ENCODE measurements around the gene SLC24A5.

DNA sequence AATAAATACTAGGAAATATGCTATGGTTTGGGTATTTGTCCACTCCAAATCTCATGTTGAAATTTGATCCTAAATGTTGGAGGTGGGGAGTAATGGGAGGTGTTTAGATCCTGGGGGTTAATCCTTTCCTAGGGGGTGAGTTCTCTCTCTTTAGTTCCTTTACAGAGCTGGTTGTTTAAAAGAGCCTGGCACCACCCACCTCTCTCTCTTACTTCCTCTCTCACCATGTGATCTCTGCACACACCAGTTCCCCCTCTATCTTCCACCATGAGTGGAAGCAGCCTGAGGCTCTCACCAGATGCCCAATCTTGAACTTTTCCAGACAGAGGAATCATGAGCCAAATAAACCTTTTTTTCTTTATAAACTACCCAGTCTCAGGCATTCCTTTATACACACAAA, 10.5 kb downstream of the SLC24A5 start:
- TF ChIP-seq, protein P1, sequence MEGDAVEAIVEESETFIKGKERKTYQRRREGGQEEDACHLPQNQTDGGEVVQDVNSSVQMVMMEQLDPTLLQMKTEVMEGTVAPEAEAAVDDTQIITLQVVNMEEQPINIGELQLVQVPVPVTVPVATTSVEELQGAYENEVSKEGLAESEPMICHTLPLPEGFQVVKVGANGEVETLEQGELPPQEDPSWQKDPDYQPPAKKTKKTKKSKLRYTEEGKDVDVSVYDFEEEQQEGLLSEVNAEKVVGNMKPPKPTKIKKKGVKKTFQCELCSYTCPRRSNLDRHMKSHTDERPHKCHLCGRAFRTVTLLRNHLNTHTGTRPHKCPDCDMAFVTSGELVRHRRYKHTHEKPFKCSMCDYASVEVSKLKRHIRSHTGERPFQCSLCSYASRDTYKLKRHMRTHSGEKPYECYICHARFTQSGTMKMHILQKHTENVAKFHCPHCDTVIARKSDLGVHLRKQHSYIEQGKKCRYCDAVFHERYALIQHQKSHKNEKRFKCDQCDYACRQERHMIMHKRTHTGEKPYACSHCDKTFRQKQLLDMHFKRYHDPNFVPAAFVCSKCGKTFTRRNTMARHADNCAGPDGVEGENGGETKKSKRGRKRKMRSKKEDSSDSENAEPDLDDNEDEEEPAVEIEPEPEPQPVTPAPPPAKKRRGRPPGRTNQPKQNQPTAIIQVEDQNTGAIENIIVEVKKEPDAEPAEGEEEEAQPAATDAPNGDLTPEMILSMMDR (IDR thresholded peaks at IDR 0.05), result no peak
- TF ChIP-seq, protein P2, sequence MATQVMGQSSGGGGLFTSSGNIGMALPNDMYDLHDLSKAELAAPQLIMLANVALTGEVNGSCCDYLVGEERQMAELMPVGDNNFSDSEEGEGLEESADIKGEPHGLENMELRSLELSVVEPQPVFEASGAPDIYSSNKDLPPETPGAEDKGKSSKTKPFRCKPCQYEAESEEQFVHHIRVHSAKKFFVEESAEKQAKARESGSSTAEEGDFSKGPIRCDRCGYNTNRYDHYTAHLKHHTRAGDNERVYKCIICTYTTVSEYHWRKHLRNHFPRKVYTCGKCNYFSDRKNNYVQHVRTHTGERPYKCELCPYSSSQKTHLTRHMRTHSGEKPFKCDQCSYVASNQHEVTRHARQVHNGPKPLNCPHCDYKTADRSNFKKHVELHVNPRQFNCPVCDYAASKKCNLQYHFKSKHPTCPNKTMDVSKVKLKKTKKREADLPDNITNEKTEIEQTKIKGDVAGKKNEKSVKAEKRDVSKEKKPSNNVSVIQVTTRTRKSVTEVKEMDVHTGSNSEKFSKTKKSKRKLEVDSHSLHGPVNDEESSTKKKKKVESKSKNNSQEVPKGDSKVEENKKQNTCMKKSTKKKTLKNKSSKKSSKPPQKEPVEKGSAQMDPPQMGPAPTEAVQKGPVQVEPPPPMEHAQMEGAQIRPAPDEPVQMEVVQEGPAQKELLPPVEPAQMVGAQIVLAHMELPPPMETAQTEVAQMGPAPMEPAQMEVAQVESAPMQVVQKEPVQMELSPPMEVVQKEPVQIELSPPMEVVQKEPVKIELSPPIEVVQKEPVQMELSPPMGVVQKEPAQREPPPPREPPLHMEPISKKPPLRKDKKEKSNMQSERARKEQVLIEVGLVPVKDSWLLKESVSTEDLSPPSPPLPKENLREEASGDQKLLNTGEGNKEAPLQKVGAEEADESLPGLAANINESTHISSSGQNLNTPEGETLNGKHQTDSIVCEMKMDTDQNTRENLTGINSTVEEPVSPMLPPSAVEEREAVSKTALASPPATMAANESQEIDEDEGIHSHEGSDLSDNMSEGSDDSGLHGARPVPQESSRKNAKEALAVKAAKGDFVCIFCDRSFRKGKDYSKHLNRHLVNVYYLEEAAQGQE (IDR thresholded peaks at IDR 0.05; ENCODE audit: insufficient read depth in 1 of 2, low read depth in 2 of 2, low read length in 1 of 2), result no peak
- TF ChIP-seq SIN3A (IDR thresholded peaks at IDR 0.05; ENCODE audit: borderline replicate concordance, insufficient read depth, low read depth, low read length) (no peak), TCF7L2 (IDR thresholded peaks at IDR 0.05; ENCODE audit: low read depth, low read length) (no peak)

All from Panc1 (cell line).